ENCODE data around the gene UGT8.
"Not testable (repeated sequence)": the region's sequence is repeated elsewhere in the genome, so short reads cannot be mapped to it uniquely, and the experiment has no call there.

UGT8 gene

GRCh38 chr4:114607056-114607455 lies 8.4 kb downstream of the UGT8 start:
- no peak for DNase-seq

DNA sequence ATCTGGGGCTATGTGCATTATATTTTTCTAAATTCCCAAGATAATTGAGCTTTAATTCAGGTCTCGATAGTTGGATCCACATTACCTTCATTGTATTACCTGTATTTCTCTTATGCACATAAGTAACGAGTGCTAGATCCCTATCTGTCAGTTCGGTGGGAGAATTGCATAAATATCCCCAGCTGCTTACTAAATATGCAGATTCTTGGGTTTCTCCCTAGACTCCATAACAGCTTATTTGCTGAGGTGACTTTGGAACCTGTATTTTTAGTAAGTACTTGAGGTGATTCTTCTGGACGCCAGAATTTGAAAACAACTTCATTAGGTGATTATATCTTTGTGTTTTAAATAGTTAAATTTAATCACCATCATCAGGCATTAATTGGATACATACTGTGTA lies 15.0 kb downstream of the UGT8 start:
- DNase-seq: no peak

DNA sequence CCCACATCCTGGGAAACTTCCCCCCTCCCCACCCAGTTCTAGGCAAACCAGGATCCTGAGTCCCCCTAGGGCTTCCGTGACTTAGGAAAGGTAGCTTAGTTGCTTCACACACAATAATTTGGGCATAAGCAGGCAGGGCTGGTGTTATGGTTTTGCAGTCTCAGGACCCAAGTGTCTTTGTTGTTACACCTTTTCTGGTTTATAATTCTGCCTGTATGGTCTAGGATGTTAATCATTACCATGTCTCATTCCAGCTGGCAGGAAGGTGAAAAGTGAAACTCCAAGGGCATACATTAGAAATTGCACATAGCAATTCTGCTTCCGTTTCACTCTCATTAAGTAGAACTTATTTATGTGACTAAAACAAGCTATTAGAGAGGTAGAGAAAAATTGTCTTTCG lies 16.8 kb downstream of the UGT8 start:
- no peak for DNase-seq

DNA sequence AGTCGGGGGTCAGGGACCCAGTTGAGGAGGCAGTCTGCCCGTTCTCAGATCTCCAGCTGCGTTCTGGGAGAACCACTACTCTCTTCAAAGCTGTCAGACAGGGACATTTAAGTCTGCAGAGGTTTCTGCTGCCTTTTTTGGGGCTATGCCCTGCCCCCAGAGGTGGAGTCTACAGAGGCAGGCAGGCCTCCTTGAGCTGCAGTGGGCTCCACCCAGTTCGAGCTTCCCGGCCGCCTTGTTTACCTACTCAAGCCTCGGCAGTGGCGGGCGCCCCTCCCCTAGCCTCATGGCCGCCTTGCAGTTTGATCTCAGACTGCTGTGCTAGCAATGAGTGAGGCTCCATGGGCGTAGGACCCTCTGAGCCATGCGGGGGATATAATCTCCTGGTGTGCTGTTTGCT lies 17.4 kb downstream of the UGT8 start:
- DNase-seq: not testable (repeated sequence)

DNA sequence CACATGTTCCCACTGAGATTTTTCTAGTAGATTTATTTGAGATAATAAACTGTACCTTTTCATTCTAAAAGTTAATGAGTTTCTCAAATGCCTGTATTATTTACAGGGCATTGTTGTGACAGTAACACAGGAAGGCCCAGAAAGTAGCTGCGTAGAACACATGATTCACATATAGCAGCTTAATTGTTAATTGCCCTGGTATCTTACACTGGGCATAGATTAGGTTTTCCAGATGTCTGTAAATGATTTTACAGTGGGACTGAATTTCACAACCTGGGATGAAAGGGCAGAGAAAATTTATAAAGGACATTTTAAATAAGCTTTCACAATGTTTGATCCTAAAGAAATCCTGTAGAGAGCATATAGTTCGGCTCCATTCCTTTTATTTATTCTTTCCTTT lies 27.6 kb downstream of the UGT8 start:
- DNase-seq: no peak

DNA sequence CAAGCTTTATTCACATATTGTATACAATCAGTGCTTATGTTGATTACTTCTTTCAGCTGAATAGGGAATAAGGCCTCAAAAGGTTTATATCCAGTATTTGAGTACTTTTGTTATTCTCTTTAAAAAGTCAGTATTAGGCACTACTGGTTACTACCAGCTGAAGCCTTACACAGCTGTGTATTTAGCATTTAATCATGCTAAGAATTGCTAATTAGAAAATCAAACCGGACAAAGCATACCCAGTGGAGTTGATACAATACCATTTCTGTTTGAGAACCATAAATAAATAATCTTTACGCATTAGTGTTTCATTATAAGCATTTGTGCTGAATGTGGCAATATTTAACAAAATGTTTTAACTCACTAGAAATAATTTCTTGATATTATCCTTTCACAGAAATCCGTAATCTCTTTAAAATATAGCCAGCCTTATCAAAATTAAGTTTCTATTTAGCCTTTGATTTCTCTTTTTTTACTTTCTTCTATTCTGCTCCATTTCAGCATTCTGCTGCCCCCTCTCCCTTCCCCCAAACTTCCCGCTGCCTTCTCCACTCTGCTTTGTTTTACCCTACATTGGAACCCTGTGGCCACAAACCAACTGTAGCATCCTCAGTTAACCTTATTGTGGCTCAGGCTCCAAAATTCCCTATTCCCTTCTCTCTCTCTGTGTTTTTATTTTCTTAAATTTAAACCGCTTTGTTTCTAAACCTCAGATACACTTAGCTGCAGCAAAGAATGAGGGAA lies 37.8 kb downstream of the UGT8 start:
- no peak for DNase-seq

GRCh38 chr4:114642173-114642780 lies 43.7 kb downstream of the UGT8 start:
- DNase-seq: no peak

DNA sequence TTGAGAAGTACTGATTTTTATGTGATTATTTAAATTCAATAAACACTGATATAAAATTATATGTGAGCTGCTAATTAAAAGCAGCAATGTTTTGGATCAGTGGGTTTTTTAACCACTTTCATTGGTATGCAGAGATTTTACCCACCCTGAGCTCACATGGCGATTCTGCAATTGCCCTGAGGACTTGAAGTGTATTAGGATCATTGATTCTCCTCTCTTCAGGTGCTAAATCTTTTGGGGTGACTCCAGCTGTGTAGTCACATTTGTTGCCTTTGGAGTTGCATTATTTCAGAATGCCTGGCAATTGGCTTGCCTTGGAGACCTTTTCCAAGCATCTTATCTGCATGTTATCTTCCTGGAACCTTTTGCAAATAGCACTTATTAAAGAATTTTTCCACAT lies 51.3 kb downstream of the UGT8 start:
- no peak for DNase-seq

GRCh38 chr4:114653675-114654074 lies 55.1 kb downstream of the UGT8 start:
- DNase-seq: no peak

- no peak for DNase-seq
These were observed 56.0 kb downstream of the UGT8 start for GRCh38 chr4:114654592-114654991.

- DNase-seq: no peak
These were observed 59.6 kb downstream of the UGT8 start for GRCh38 chr4:114658179-114658578.

DNA sequence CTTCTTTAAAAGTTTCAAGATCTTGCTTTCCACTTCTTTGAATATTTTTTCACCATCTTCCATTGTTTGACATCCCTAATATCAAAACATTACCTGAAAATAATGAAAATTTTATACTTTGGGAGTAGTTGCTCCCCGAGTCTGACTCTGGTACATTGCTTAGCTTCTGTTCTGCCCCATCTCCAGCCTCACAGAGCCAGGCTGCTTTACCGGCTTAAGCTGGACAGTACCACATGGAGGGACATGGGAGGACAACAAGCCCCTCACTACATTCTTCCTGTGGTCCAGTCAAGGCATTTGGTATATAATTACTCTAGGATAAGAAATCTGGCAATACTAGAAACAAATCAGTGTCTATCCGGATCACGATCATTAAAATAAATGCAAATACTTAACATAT lies 60.2 kb downstream of the UGT8 start:
- no peak for DNase-seq

DNA sequence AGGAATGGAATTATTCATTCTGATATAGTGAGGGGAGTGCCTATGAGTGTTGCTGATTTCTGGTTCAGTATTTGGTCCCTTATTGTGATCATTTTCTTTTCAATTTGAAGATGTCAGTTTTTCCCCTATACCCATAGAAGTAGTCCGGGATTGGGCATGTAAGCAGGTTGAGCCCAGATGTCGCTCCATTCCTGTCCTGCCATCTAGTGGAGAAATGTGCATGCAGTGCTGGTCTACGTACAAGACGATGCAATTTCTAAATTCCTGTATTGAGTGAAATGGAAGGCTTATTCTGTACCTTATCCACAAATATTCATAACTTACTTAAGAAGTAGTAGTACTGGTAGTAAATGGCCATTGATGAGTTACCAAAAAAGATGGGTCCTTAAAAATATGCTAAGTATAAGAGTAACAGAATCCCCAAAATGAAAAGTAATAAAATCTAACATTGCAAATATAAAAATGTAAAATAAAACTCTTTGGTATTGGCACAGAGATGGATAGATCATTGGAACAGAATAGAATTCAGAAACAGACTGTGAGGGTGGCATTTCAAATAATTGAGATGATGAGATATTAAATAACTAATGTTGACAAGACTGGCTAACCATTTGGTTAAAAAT lies 60.9 kb downstream of the UGT8 start:
- peak; percentile 37 for DNase-seq

DNA sequence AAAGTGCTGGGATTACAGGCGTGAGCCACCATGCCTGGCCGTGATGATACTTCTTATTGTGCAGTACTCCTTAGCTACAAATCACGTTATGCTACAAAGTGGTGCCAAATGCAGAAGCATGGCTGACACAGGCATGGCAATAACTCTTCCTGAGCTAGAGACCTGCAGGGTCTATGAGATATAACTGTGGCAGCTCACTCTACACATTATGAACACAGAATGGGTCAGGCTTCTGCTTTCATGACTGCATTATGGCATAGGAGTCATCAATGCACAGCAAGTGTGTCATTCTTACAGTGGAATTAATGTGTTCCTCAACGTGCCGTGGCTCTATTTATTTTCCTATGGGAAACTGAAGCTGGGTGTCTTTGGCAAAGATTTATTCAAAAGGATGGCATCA lies 64.5 kb downstream of the UGT8 start:
- DNase-seq: no peak

DNA sequence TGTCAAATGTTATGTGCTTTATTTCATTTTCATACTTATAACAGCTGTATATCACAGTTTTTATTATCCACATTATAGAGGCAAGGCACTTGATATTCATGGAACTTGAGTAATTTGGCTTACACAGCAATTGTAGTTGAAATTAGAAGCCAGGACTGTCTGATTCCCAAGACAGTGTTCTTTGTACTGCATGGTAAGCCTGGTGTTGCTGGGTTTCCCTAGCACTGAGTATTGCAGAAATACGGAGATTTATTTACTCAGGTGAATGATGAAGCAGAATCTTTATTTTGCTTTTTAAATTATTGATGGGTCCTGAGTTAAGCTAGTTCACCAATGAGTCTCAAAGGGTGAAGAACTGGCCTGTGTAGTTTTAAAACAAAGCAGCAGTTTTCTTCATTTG lies 70.0 kb downstream of the UGT8 start:
- DNase-seq: no peak

GRCh38 chr4:114670733-114671132 lies 72.1 kb downstream of the UGT8 start:
- DNase-seq: not testable (repeated sequence)

GRCh38 chr4:114673306-114673705 lies 74.7 kb downstream of the UGT8 start:
- DNase-seq: no peak

- DNase-seq: no peak
These were observed 75.5 kb downstream of the UGT8 start for GRCh38 chr4:114674080-114674479.

GRCh38 chr4:114677346-114677979 lies 78.9 kb downstream of the UGT8 start:
- no peak for DNase-seq

GRCh38 chr4:114684462-114684861 lies 85.9 kb downstream of the UGT8 start:
- no peak for DNase-seq

DNA sequence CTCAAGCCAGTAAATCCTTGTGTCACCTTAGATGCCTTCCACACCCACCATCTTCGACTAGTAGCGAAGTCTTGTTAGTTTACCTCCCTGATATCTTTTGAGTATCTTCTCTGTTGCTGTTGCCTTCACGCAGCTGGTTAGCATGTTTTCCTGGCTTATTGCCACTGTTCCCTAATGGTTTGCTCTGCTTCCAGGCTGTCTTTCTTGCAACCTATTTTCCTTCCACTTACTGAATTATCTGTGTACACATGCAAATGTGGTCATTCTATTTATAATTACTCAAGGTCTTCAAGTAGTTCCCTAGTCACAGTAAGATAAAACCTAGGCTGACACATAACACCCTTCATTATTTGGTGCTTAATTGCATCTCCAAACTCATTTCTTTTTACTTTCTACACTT lies 89.5 kb downstream of the UGT8 start:
- DNase-seq: no peak

DNA sequence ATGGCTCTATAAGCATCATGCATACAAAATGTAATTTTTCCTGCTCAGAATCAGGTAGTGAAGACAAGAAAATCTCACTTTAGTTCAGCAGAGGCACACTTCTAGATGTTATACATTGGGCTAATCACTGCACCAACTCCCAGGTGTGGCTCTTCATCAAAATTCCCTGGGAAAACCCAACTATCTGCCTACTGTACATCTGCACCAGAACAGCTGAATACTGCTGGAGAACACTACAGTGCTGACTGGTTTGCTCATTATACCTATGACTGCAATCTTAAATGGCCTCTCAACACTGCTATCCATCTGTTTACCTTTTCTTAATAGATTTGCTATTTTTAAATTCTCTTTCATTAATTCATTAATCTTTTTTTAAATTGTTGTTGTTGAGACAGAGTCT lies 92.0 kb downstream of the UGT8 start:
- DNase-seq: no peak

DNA sequence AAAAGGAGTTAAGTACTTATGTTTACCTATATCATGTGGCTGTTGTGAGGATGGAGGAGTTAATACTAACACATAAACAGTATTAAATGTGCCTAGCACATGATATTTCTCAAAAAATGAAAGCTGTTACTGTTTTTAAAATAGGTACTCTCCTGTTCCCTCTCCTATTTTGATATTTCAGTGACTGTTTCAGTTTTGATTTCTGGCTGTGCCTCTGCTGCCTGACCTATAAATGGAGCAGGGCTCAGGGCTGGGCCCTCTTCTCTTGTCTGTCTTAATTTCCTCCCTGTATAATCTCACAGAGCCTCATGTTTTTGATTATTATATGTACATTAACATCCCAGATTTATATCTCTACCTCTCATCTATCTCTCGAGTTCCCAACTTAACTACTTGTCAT lies 93.3 kb downstream of the UGT8 start:
- DNase-seq: no peak

- no peak for DNase-seq
These were observed 94.4 kb downstream of the UGT8 start for GRCh38 chr4:114692958-114693357.
